Measurements from ENCODE around the gene NLGN4Y. TPM values are rescaled to one million over a fixed set of nuclear protein-coding genes. Genes with fewer than 3 reads are reported as not detected.

The NLGN4Y gene
- total RNA-seq, 1 experiment from 2014 or later: not detected

- no peak overlapping the region for H3K9ac ChIP-seq (ENCODE audit: extremely low read depth, insufficient read length, low read length)
- H4K5ac ChIP-seq (ENCODE audit: insufficient read length, low read depth, low read length): no peak overlapping the region
- no peak overlapping the region for H4K91ac ChIP-seq (ENCODE audit: insufficient read length, low read depth, low read length)
- H2AFZ ChIP-seq (ENCODE audit: low read length): no peak overlapping the region
- no peak overlapping the region for H2AK5ac ChIP-seq (ENCODE audit: insufficient read length, low read length)
- no peak overlapping the region for H4K8ac ChIP-seq (replicated peaks; ENCODE audit: insufficient read length, low read depth, low read length)
- H3K36me3 Mint-ChIP-seq (ENCODE audit: insufficient read depth in 1 of 3, low read depth in 3 of 3): no peaks in the 10 kb centered on the region
- no peak overlapping the region for H2BK12ac ChIP-seq (ENCODE audit: insufficient read length, low read depth, low read length)
- whole genome bisulfite sequencing (ENCODE audit: extremely low coverage, insufficient read length, low lambda C conversion rate): no CpG with 5 or more reads among the region's 3 CpGs
- H3K23ac ChIP-seq (ENCODE audit: insufficient read length, low read depth, low read length): no peak overlapping the region
- no peaks in the 10 kb centered on the region for H3K9me3 ChIP-seq (ENCODE audit: control insufficient read depth, low read depth, low read length)
- no peaks in the 10 kb centered on the region for H3K23me2 ChIP-seq (ENCODE audit: insufficient read length, low read depth, low read length, poor library complexity, severe bottlenecking)
- TF ChIP-seq, protein P1, sequence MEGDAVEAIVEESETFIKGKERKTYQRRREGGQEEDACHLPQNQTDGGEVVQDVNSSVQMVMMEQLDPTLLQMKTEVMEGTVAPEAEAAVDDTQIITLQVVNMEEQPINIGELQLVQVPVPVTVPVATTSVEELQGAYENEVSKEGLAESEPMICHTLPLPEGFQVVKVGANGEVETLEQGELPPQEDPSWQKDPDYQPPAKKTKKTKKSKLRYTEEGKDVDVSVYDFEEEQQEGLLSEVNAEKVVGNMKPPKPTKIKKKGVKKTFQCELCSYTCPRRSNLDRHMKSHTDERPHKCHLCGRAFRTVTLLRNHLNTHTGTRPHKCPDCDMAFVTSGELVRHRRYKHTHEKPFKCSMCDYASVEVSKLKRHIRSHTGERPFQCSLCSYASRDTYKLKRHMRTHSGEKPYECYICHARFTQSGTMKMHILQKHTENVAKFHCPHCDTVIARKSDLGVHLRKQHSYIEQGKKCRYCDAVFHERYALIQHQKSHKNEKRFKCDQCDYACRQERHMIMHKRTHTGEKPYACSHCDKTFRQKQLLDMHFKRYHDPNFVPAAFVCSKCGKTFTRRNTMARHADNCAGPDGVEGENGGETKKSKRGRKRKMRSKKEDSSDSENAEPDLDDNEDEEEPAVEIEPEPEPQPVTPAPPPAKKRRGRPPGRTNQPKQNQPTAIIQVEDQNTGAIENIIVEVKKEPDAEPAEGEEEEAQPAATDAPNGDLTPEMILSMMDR (conservative IDR thresholded peaks at IDR 0.05): no peak
- no peaks in the 10 kb centered on the region for H3K79me1 ChIP-seq (ENCODE audit: insufficient read depth, low read depth, low read length, poor library complexity, severe bottlenecking)
- DNase-seq: no peak
- H3K79me2 ChIP-seq (ENCODE audit: insufficient read depth, low read length): no peaks in the 10 kb centered on the region
- H3K4me2 ChIP-seq (ENCODE audit: insufficient read depth, insufficient read length, low read length): no peak overlapping the region
- no peaks in the 10 kb centered on the region for H4K20me1 ChIP-seq (ENCODE audit: control insufficient read depth, insufficient read depth, insufficient read length)
- H3K56ac ChIP-seq (ENCODE audit: insufficient read length, low read depth, low read length): no peak overlapping the region
- H3T11ph ChIP-seq (ENCODE audit: low read length): no peak overlapping the region
- H3K18ac ChIP-seq (ENCODE audit: insufficient read length, low read depth, low read length): no peak overlapping the region
- no peak overlapping the region for H3K4me3 Mint-ChIP-seq
- H3K4me1 Mint-ChIP-seq: no peaks in the 10 kb centered on the region
- no peak overlapping the region for H3K4ac ChIP-seq (ENCODE audit: low read depth, low read length)
- H3K14ac ChIP-seq (ENCODE audit: insufficient read depth, low read length): no peak overlapping the region
- H3K27ac ChIP-seq (ENCODE audit: insufficient read length, low read depth, low read length): no peak overlapping the region
- no peaks in the 10 kb centered on the region for H3K27me3 ChIP-seq (ENCODE audit: insufficient read depth, low read length)
- H3K27me3 Mint-ChIP-seq (ENCODE audit: low read depth): no peaks in the 10 kb centered on the region
- no peak overlapping the region for H2BK20ac ChIP-seq (ENCODE audit: low read depth, low read length, poor library complexity, severe bottlenecking)
- H3K4me1 ChIP-seq (ENCODE audit: insufficient read depth, low read length): no peaks in the 10 kb centered on the region
- no peak overlapping the region for H3K27ac Mint-ChIP-seq
- no peaks in the 10 kb centered on the region for H3K9me3 Mint-ChIP-seq
- no peak overlapping the region for H2BK5ac ChIP-seq (ENCODE audit: insufficient read length, low read length)
- no peak overlapping the region for H2BK15ac ChIP-seq (ENCODE audit: low read depth, low read length)
- no peak overlapping the region for H2BK120ac ChIP-seq (ENCODE audit: low read depth, low read length, poor library complexity, severe bottlenecking)
Measured at GRCh38 chrY:14802125-14802524, 277.8 kb downstream of the NLGN4Y start.

Data from H9 (cell line).